HL-60 (cell line): ENCODE data around the gene NUBP2.

Experiments
- GABPA ChIP-seq: IDR thresholded peaks from 2 replicates; pipeline ENCODE4 v1.6.1; 2012; ENCODE audit warnings: low read depth
- POLR2AphosphoS5 ChIP-seq: IDR thresholded peaks from 2 replicates; pipeline ENCODE4 v1.6.1; 2012; ENCODE audit warnings: low read depth
- REST ChIP-seq: IDR thresholded peaks from 2 replicates; pipeline ENCODE4 v1.6.1; 2012; ENCODE audit warnings: low read depth; ENCODE audit not compliant: insufficient replicate concordance
- SPI1 ChIP-seq: IDR thresholded peaks from 2 replicates; pipeline ENCODE4 v1.6.1; 2012; ENCODE audit warnings: low read depth, mild to moderate bottlenecking, borderline replicate concordance
- TF ChIP-seq, protein P1 (sequence below): IDR thresholded peaks from one replicate; pipeline ENCODE4 v1.5.1; 2011; ENCODE audit warnings: low read length, control low read depth, inconsistent platforms; ENCODE audit not compliant: insufficient read depth

GRCh38 chr16:1791943-1792812 is 9.4 kb downstream of the NUBP2 start:
- TF ChIP-seq, protein P1, sequence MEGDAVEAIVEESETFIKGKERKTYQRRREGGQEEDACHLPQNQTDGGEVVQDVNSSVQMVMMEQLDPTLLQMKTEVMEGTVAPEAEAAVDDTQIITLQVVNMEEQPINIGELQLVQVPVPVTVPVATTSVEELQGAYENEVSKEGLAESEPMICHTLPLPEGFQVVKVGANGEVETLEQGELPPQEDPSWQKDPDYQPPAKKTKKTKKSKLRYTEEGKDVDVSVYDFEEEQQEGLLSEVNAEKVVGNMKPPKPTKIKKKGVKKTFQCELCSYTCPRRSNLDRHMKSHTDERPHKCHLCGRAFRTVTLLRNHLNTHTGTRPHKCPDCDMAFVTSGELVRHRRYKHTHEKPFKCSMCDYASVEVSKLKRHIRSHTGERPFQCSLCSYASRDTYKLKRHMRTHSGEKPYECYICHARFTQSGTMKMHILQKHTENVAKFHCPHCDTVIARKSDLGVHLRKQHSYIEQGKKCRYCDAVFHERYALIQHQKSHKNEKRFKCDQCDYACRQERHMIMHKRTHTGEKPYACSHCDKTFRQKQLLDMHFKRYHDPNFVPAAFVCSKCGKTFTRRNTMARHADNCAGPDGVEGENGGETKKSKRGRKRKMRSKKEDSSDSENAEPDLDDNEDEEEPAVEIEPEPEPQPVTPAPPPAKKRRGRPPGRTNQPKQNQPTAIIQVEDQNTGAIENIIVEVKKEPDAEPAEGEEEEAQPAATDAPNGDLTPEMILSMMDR, result no peak
- TF ChIP-seq SPI1, result no peak
- no peak for TF ChIP-seq POLR2AphosphoS5
- TF ChIP-seq REST, result no peak
- TF ChIP-seq GABPA, result no peak
